Measurements from ENCODE around the gene CLDN16.

Gene CLDN16

DNA sequence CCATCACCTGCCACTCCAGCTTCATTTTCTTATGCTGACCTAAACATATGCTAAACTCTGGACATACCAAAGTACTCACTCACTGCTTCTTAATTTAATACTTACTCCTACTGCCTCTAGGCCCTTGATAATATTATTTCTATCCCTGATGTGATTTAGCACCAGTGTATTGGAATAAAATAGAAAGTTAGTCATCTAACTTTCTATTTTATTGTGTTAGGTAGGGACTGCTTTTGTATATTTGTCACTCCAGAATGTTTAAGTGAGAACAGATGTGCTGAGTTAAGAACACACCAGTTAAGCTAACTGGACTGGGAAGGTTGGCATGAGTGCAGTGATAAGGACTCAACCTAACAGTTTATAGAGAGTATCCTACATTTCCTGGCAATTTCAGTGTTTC is 6.5 kb upstream of the CLDN16 start:
- no peak for DNase-seq

DNA sequence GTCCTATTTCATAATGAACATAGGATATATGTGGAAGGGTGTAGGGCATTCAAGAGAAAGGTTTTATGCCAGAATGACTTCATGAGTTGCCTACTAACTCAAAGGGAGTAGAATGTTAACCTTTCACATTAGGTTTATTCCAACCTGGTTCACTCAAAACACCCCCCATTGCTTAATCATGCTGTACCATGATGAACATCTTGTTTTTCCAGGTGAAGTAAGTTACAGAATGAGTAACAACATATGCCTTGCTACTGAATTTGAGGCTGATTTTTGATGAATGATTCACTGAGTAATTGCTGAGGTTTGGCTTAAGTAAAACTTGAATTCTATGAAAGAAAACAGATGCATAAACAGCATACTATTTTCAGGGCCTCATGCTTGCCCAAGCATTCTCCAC is 5.9 kb upstream of the CLDN16 start:
- DNase-seq, result no peak

DNA sequence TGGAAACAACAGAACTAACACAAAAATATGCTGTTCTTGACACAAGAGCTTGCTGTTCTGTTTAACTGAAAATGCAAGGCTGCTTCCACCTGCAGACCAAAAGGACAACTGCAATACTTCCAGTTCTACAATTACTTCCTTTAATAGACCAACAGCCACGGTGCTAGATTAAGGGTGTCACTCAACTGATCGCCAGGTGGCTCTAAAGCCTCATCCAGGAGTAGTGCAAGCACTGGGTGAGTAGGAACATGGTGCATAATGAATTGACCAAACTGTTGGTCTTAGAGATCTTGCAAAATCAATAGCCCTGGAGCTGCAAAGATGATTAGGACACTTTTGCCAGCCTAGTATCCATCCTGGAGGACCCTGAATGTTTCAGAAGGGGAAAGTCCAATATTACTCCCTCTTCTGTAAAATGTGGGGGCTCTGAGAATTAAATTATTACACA is 3.6 kb upstream of the CLDN16 start:
- peak; percentile 92 to 94 for DNase-seq

DNA sequence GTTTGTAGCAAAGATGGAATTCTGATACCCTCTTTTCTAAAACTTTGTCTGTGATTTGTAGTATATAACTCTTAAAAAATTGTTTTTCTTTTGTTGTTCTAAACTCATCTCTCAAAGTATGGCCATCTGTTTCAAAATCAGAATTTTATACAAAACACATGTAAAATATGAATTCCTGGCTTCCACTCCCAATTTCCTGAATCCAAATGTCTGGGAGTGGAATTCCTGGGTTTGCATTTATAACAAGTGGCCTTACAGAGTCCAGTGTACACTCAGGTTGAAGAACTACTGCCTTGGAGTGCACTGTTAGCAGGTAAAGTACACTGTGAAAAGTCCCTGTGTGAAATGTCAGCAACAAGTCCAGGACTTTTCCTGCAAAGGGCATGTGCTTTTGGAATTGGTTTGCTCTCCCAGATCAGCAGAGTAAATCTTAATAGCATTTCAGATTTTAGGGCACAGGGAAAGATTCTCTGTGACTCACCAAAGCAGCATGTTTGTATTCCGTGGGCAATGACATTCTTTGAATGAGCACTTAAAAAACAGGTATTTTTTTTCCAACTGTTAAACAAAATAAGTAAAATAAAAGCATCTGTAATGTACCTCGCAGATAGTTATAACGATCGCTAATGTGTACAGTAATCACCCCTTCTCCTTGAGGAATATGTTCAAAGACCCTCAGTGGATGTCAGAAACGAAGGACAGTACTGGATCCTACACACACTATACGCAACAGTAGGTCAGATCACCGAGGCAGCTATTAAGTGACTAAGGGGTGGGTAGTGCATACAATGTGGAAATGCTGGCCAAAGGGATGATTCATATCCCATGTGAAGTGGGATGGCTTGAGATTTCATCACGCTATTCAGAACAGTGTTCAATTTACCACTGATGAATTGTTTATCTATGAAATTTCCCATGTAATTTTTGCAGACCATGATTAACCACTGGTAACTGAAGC is 2.0 kb upstream of the CLDN16 start:
- DNase-seq, result no peak

DNA sequence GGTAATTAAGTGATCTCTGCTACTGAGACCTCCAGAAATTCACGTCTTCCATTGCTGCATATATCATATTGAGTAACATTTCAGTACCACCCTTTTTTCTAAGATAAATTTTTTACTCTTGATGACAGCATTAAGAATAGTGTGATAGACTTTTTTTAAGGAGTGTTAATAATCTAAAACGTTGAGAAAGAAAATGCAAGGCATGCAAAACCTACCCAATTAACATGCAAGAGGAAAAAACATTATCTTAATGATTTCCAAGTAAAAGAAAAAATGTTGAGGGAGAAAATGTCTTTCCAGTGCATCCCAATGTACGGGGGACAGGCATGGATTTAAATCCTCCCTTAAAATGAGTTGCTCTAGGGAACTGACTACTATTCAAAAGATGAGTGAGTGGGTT is 740 bp downstream of the CLDN16 start:
- DNase-seq, result no peak

DNA sequence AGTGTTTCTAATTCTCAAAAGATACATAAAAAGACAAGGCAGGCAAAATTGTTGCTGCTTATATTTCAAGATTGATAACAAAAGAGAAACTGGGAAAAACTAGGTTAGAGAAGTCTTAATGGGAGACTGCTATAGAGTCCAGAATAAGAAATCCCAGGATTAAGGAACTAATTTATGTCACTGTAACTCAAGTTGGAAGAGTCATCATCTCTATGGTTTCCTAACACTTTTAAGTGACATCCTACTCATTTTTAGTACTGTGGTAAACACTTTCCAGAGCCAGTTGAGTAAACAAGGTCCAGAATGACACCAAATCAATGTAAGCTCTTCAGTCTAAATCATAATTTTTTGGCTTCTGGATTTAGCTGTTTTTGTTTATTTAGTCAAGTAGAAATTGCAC is 8.0 kb downstream of the CLDN16 start:
- DNase-seq, result no peak

DNA sequence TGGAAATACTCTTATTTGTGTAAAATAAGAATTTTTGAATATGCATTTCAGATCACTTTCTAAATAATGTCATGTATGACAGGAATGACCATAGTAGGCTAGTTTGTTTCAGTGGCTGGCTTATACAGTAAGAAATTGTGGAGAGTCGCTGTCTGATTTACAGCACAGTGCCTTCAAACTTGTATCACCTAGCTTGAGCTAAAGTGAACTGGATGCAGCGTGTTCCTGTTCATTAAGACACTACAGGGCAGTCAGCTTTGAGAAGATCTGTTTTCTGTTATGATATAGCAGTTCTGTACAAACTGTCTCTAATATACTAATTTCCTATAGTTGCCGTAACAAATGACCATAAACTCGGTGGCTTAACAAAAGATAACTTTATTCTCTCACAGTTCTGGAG is 9.9 kb downstream of the CLDN16 start:
- no peak for DNase-seq

DNA sequence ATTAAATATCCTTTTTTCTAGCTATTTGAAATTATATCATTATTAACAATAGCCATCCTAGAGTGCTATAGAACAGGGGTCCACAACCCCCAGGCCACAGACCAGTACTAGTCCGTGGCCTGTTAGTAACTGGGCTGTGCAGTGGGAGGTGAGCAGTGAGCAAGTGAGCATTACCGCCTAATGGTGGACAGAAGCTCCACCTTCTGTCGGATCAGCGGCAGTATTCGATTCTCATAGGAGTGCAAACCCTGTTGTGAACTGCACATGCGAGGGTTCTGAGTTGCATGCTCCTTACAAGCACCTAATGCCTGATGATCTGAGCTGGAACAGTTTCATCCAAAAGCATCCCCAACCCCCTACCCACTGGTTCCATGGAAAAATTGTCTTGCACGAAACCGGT is 11.7 kb downstream of the CLDN16 start:
- DNase-seq, result no peak

DNA sequence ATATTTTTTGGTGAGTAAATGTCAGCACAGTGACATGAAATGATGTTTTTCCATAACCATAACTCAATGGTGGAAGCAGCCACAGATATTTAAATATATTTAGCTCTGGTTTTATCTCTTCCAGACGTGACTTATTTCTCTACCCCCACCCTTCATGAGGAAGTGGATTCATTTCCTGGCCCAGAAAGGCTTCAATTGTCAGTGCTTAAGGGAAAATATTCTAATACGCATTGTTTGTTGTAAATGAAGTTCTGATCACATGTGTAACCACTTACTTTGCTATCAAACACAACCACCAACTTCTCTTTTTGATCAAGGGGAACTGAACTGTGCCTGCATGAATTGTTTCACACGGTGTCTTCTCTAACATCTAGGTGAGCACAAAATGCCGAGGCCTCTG is 14.0 kb downstream of the CLDN16 start:
- no peak for DNase-seq

DNA sequence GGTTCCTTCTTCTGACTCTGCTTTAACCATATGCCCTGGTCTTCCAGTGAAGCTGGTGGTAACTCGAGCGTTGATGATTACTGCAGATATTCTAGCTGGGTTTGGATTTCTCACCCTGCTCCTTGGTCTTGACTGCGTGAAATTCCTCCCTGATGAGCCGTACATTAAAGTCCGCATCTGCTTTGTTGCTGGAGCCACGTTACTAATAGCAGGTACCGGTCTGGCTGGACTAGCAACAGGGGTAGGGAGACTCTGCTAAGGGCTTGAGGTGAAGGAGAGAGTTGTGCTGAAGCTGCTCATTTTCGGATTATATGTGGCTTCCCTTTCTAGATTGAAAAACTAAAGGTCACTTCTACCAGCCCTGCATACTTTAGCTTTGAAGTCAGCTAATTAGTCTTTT is 16.8 kb downstream of the CLDN16 start:
- DNase-seq, result no peak

DNA sequence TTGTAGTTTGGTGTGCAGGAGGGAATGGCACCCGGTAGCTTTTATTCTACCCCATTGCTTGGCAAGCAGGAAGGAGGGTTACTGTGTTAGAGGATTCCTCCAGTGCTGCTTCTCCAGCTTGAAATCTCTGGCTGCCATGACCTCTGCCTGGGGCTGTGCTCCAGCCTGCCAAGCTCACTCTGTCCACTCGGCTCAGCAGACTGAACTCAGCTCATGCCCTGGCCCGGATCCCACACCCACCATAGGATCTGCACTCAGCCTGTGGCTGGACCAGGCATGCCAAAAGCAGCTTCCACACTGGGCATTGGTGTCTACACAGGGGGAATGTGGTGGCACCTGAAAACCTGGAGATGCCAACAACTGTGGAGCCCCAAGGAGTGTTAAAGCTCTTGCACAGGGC is 26.3 kb downstream of the CLDN16 start:
- DNase-seq, result no peak

DNA sequence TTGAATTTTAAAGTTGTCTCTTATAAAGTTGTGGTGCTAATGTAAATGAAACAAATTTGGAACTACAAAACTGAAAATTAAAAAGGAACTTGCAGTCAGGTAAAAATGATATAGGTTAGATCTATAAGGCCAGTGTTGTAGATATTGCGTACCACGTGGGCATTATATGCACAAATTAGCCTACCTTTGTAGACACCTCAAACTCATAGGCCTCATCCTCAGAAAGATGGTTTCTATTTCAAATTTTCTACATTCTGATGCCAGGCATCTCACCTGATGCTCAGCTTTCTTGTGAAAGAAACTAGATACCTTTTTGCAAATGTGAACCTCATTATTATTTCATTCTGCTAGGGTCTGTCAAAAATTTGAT is 36.1 kb downstream of the CLDN16 start:
- DNase-seq, result no peak

DNA sequence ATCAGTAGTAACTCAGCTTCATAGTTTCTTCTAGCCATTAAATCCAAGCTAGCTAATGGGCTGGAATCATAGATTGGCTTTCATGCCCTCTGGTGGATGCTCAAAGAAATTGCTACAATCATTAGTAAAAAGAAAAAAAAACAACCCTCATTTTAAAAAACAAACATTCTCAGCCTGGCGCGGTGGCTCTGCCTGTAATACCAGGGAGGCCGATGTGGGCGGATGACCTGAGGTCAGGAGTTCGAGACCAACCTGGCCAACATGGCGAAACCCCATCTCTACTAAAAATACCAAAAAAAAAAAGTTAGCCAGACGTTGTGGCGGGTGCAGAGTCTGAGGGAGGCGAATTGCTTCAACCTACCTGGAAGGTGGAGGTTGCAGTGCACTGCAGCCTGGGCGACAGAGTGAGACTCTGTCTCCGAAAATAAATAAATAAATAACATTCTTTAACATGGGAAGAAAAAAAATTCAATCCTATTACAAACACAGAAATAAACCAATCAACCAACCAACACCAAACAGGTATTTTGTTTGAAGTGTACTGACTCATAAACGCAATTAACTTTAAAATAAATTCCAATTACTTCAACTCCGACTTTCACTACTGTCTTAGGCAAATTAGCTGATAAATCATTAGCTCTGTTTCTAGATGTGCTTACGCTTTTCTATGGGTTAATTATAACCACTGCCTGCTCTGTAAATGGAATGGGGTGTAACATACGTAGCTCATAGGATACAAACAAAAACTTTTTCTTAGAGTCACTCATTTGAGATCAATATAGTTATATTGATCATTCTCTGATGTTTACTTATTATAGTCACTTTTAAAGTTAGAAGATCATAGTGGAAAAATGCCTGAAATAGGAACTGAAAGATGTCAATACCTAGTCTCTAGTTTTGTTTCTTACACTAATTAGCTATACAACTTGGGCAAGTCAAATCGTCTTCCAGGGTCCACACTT is 36.8 kb downstream of the CLDN16 start:
- peak; percentile 14 to 69 for DNase-seq

DNA sequence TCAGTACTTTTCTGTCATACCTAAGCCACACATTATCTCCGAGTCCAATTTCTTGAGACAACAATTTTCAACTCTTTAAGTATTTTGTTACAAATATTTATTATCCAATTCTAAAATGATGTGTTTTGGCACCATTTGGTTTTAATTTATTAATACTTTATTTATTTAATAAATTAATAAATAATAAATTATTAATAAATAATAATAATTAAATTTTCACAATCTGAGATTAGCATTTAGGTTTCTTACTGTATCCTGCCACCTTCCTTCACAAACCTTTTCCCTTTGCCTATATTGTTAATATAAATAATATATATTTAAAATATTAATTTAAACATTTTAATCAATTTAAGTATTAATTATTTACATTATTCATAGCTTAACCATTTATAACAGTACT is 37.9 kb downstream of the CLDN16 start:
- DNase-seq, result no peak

DNA sequence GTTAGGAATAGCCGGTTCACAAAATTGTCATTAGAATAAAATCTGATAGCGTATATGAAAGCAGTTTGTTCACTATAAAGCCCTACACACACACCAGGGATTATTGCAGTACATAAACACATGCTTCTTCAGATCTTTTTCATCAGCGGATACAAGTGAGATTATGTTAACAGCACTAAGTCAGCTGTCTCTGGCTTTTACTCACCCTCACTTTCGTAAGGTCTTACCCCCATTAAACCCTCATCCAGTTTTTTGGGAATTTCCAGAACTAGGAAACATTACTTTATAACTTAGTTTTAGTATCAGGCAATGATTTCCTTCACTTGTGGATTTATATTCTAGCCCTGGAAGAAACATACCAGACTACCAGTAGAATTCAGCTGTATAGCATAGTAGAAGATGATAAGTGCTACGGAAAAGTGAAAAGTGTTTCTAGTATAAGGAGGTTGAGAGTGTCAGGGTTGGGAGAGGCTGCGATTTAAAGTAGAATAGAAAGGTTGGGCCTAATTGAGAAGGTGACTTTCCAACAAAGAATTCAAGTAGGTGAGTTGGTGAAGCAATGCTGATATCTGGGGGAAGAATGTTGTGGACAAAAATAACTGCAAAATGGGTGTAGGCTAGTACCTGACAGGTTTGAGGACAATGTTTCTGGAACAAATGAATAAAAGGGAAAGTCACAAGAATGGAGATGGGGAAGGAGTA is 39.0 kb downstream of the CLDN16 start:
- peak in 1 of 2 experiments; percentile 36 for DNase-seq

DNA sequence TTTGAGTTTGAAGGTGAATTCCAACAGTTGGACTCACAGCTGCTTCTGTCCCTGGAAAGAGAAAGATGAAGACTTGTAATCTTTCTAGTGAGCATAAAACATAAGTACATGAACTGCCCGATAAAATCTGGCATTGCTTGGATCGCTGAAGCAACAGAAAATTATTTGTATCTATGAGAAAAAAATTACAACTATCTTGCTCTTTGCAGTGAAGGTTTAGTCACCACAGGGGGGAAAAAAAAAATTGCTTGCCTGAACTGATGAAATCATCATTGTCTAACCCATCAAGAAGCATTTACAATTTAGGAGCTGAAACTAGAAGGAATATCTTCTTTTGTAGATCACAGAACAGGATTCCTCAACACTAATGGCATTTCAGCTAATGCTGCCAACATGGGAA is 41.7 kb downstream of the CLDN16 start:
- DNase-seq, result no peak

DNA sequence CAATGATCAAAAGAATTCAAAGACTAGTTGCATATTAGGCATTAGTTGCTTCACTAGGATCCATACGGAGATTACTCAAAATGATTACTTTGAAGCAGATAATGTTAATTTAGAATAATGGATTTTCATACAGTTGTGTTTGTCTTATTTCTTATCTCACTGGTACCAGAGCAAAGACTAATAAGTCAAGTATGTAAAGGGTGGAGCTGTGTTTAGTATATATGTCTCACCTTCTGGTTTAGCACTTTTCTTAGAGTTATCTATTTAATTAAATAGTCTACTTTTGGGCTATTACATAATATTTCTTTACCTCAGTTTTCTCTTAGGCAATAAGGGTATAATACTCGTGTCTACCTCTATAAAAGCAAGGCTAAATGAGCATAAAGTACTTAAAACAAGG is 42.9 kb downstream of the CLDN16 start:
- no peak for DNase-seq

DNA sequence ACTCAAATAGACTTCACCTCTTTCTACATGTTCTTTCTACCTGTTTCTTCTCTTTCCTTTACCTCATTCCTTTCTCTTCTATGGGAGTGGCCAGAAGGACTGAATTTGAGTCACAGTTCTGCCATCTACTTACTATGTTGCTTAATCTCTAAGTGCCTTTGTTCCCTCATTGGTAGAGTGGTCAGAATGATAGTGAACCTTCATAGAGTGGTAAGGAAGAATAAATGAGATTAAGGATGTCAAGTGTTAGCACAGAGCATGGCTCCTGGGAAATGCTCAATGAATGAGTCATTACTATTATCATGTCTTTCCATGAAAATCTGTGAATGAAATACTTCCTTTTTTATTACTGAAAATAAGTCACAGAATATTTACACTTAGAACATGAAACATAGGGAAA is 44.3 kb downstream of the CLDN16 start:
- peak in 1 of 2 experiments; percentile 22 for DNase-seq

DNA sequence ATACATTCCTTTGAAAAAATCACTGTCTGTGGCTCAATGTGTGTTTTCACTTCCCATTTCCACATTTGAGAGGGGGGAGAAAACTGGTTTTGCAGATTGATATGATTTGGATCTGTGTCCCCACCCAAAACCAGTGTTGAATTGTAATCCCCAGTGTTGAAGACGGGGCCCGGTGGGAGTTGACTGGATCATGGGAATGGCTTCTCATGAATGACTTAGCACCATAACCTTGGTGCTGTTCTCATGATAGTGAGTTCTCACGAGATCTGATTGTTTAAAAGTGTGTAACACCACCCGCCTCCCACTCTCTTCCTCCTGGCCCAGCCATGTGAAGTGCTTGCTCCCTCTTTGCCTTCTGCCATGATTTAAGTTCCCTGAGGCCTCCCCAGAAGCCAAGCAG is 45.7 kb downstream of the CLDN16 start:
- no peak for DNase-seq

DNA sequence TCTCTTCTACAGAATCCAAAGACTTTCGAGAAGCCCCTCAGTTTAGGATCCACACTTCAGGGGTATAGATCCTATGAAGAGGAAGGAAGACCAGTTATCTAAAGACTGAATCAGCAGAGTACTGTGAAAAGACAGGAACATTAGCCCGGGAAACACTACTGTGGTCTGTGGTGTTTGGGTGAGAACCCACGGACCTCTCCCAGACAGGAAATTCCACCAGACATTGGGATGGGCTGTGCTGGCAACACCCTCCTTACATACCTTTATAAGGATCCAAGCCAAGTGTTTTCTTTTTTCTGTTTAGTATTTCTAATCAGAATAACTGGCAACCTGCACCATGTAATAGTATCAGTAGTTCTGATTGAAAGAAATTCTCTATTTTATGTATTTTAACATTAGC is 47.7 kb downstream of the CLDN16 start:
- DNase-seq, result no peak

DNA sequence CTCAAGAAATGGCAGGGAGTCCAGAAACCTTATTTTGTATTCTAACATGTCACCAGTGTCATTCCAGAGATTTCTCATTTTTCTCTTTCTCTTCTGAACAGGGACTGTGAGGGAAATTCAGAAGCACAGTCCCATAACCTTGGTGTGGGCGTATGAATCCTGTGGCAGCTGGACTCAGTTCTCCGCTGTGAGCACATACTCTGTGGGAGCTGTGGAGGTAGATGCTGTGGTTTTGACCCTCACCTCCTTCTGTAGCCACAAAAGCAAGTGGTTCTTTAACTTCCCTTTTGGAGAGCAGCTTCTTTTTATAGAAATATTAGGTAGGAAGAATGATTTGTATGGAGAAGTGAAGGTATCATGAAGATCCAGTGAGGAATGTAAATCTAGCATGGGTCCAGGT is 48.4 kb downstream of the CLDN16 start:
- no peak for DNase-seq

DNA sequence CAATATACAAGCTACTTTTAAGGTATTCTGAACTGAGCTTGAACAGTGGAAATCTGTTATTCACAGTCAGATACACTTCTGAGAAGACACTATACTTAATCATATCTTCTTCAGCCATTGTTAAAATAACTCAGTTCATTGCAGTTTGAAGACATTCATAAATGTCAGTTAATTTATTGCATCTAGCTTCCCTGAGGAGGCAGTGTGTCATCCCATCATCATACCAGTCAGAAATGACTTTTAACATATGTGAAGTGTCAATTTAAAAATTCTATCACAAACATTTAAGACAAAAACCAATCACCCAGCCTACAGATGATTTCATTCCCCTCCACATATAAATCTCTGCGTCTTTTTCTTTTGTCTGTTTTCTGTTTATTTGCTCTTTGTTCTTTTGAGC is 54.3 kb downstream of the CLDN16 start:
- no peak for DNase-seq

DNA sequence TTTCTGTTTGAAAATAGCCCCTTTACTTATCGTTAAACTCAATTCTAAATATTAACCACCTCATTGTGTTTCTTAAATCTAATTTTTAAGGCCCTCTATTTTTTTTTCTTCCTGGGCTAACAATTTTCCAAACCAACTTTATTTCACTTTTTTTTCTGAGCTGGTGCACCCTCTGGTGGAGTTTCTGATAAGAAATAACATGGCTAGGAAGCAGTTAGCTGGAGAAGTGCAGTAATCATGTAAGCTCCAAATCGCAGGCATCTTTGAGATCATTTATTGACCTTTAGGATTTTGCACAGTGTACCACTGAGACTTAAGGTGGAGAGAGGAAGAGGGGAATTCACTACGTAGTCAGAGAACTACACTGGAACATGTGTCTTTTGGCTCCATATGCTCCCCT is 55.3 kb downstream of the CLDN16 start:
- DNase-seq, result peak in 1 of 2 experiments; percentile 9
